Fibroblast of skin of right quadriceps (primary cell): ENCODE data around the gene GAL3ST2.
"Not testable (repeated sequence)": the region's sequence is repeated elsewhere in the genome, so short reads cannot be mapped to it uniquely, and the experiment has no call there.

ENCODE experiments used
- DNase-seq: peaks from one replicate; pipeline ENCODE4 v3.0.0-alpha.2; 2013

Gene GAL3ST2

DNA sequence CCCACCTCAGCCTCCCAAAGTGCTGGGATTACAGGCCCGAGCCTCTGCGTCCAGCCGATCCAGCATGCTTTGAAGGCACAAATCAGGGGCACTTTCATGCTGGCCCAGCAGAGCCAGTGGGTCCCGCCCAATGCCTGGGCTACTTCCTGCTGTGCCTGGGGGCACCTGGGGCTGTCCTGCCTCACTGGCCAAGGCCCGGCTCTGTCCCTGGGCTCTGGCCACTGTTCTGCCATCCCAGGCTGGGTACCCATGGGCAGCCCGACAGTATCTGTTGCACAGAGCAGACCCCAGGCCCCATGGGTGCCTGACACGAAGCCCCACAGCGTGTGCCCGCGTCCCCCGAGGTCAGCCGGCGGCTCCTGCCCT, 6.8 kb upstream of the GAL3ST2 start:
- no peak for DNase-seq

- DNase-seq, result no peak
These were observed 6.3 kb upstream of the GAL3ST2 start for GRCh38 chr2:241770185-241770935.

DNA sequence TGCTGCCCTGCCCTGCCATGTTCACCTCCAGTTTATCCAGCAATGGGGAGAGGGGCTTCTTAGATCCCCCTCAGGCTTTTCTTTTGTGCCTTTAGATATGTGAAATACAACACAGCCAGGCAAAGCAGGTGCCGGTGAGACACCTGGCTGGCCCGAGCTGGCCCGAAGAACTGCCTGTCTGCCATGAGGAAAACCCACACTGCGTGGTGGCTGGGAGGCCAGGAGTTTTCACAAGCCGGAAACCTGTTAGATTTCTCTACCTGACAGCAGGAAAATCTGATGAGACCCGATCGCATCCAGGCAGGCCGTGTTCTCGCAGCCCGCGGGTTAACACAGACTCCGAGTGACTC, 5.7 kb upstream of the GAL3ST2 start:
- DNase-seq, result no peak

GRCh38 chr2:241771286-241772062, 5.1 kb upstream of the GAL3ST2 start:
- peak; percentile 52 for DNase-seq

GRCh38 chr2:241772063-241772499, 4.5 kb upstream of the GAL3ST2 start:
- no peak for DNase-seq

- no peak for DNase-seq
These were observed 2.9 kb upstream of the GAL3ST2 start for GRCh38 chr2:241773511-241774418.

DNA sequence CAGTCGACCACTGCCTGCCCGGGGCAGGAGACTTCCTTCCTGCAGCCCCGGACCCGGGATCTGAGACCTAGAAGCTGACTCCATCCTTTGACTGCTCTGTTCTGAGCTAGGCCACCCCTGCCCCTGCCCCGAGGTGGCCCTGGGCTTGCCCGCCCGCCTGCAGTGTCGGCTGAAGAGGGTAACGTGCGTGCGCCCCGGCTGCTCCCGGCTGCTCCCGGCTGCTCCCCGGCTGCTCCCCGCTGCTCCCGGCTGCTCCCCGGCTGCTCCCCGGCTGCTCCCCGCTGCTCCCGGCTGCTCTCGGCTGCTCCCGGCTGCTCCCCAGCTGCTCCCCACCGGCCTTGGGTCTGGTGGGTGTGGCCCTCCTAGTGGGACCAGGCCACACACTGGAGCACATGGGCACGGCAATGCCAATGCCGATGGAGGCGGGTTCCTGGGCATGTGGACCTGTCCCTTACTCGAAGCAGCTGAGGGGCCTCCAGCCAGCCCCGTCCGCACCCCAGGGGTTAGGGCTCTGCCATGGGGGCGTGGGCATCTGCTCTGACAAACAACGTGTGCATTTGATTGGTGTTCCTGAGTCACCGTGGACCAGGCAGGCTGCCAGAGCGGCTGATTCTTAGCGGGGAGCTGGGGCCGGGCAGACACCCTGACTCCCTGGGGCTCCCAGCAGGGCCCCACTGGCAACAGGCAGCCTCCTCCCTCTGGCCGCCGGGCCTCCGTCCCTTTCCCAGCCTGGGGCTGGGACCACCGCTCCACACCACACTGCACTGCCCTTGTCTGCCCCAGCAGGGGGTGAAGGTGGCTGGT, 2.0 kb upstream of the GAL3ST2 start:
- peak; percentile 80 for DNase-seq

GRCh38 chr2:241775223-241776177, 1.1 kb upstream of the GAL3ST2 start:
- DNase-seq, result no peak

GRCh38 chr2:241777170-241777685, 606 bp downstream of the GAL3ST2 start:
- DNase-seq, result no peak

- no peak for DNase-seq
These were observed 1.3 kb downstream of the GAL3ST2 start for GRCh38 chr2:241777686-241778627.

- DNase-seq, result no peak
These were observed 4.4 kb downstream of the GAL3ST2 start for GRCh38 chr2:241780939-241781569.

DNA sequence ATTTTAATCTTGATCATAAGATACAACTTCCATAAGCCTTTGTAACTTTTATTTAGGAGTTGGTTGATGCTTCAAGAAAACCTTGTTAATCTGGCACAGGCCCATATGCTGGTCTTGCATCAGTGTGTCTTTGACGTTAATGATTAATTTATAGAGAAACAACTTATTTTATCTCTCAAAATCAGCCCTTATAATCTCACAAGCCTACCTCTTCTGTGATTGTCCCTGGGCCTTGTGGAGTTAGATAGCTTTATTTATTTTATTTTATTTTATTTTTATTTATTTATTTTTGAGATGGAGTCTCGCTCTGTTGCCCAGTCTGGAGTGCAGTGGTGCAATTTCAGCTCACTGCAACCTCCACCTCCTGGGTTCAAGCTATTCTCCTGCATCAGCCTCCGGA, 5.4 kb downstream of the GAL3ST2 start:
- not testable (repeated sequence) for DNase-seq

GRCh38 chr2:241788135-241788534, 11.5 kb downstream of the GAL3ST2 start:
- no peak for DNase-seq

DNA sequence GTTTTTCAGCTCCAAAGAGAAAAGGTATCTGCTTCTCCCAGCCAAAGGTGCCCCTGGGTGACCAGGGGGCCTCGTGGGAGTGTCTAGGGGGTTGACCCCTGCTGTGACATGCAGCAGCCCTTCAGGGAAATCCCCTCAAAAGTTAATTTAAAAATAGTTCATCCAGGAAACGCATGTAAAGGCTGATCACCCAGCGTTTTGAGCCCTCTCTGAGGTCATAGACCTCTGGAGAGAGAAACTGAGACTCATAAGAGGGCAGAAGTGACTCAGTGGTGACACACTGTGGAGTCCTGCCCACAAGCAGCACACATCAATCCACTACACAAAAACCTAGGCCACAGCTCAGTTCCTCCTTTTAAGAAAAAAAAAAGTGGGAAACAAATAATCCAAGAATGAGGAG, 11.9 kb downstream of the GAL3ST2 start:
- no peak for DNase-seq

DNA sequence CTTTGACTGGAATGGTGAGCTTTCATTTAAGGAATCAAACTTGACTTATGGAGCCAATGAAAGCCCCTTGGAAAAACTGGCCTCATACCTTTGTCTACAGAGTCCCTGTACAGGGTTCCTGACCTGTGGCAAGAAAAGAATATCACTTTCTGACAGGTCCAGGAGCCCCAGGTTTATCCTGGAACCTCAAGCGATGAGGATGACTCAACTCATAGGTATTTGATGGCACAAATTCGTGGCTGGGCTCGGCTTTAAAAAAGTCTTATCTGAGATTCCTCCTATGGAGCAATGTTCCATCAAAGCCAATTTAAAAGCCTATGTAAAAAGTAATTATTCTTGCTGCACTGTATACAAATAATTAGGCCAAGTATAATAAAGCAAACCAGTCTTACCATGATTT, 14.8 kb downstream of the GAL3ST2 start:
- DNase-seq, result not testable (repeated sequence)

DNA sequence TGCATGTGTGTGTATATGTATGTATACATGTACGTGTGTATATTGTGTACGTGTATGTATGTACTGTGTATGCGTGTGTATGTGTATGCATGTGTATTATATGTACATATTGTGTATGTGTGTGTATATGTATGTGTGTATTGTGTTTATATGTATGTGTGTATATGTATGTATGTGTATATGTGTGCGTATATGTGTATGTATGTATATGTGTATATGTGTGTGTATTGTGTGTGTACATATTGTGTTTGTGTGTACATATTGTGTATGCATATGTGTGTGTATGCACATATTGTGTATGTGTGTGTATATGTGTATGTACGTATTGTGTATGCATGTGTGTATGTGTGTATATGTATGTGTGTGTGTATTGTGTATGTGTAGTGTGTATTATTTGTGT, 16.8 kb downstream of the GAL3ST2 start:
- DNase-seq, result no peak

GRCh38 chr2:241794250-241794823, 17.7 kb downstream of the GAL3ST2 start:
- no peak for DNase-seq

GRCh38 chr2:241795021-241795999, 18.7 kb downstream of the GAL3ST2 start:
- no peak for DNase-seq
